IMR-90 (cell line): ENCODE measurements around the gene PPP1R1A. TPM values are rescaled to one million over a fixed set of nuclear protein-coding genes. Genes with fewer than 3 reads are reported as not detected.

Experiments used
- ATAC-seq: fragments of 200-7000 bp; cut with Tn5 transposase; 2 replicates; pipeline ENCODE4 v1.9.1; 2020; ENCODE audit warnings: low read depth, mild to moderate bottlenecking, moderate library complexity
- BruUV-seq: library from RNA; stranded (reverse); fragments of 400-500 nt; replicated peaks from 2 replicates; lab custom pipeline; 2021; lab: Mats Ljungman, UMichigan
- CTCF ChIA-PET: fragments of 300-600 bp; formaldehyde crosslinking; extraction: SDS; loops from one replicate; lab custom pipeline; 2021; ENCODE audit warnings: antibody characterized with exemption; lab: Yijun Ruan, JAX
- POLR2A ChIA-PET: fragments of 300-600 bp; sonication (Branson Sonifier 250); formaldehyde crosslinking; loops from one replicate; lab custom pipeline; 2022; ENCODE audit warnings: antibody characterized with exemption; ENCODE audit not compliant: unreplicated experiment; lab: Charles Lee
- DNase-seq: peaks from one replicate; pipeline ENCODE4 v3.0.0; 2013
- H2AFZ ChIP-seq: replicated peaks from 2 replicates; pipeline ENCODE3; 2013; ENCODE audit warnings: low read length, mild to moderate bottlenecking; ENCODE audit not compliant: poor library complexity
- H2AK5ac ChIP-seq: 2 replicates; pipeline ENCODE4 v1.6.1; 2013; ENCODE audit warnings: low read depth, low read length, inconsistent platforms
- H2AK9ac ChIP-seq: replicated peaks from 2 replicates; pipeline ENCODE3; 2013; ENCODE audit warnings: mild to moderate bottlenecking, low read depth, low read length, moderate library complexity; ENCODE audit not compliant: poor library complexity
- H2BK120ac ChIP-seq: 2 replicates; pipeline ENCODE4 v1.6.1; 2013; ENCODE audit warnings: low read depth, low read length, inconsistent platforms
- H2BK15ac ChIP-seq: 3 replicates; pipeline ENCODE4 v1.6.1; 2013; ENCODE audit warnings: low read depth, low read length, inconsistent platforms
- H2BK20ac ChIP-seq: 2 replicates; pipeline ENCODE4 v1.6.1; 2013; ENCODE audit warnings: low read depth, mild to moderate bottlenecking, inconsistent platforms, low read length, moderate library complexity
- H2BK5ac ChIP-seq: 2 replicates; pipeline ENCODE4 v1.6.1; 2013; ENCODE audit warnings: mild to moderate bottlenecking, low read depth, low read length, inconsistent platforms; ENCODE audit not compliant: poor library complexity, severe bottlenecking
- H3K14ac ChIP-seq: replicated peaks from 2 replicates; pipeline ENCODE4 v1.6.1; 2013; ENCODE audit warnings: low read depth, low read length, inconsistent platforms
- H3K18ac ChIP-seq: 2 replicates; pipeline ENCODE4 v1.6.1; 2013; ENCODE audit warnings: low read depth, low read length, control low read depth
- H3K23ac ChIP-seq: 2 replicates; pipeline ENCODE4 v1.6.1; 2013; ENCODE audit warnings: low read depth, low read length, inconsistent platforms
- H3K27ac ChIP-seq: 2 replicates; pipeline ENCODE4 v1.5.1; 2013; ENCODE audit warnings: mild to moderate bottlenecking, control low read depth, low read length; ENCODE audit not compliant: insufficient read depth
- H3K27me3 ChIP-seq: 2 replicates; pipeline ENCODE4 v1.6.1; 2013; ENCODE audit warnings: low read length; ENCODE audit not compliant: control insufficient read depth, insufficient read depth
- H3K36me3 ChIP-seq: 2 replicates; pipeline ENCODE4 v1.6.1; 2013; ENCODE audit warnings: low read length, mixed read lengths; ENCODE audit not compliant: control insufficient read depth, insufficient read depth
- H3K4ac ChIP-seq: 2 replicates; pipeline ENCODE4 v1.6.1; 2013; ENCODE audit warnings: low read depth, low read length, inconsistent platforms
- H3K4me1 ChIP-seq: 2 replicates; pipeline ENCODE4 v1.6.1; 2013; ENCODE audit warnings: low read length, mixed read lengths; ENCODE audit not compliant: control insufficient read depth, insufficient read depth
- H3K4me2 ChIP-seq: 2 replicates; pipeline ENCODE4 v1.6.1; 2013; ENCODE audit warnings: low read depth, mild to moderate bottlenecking, control low read depth, low read length, moderate library complexity
- H3K4me3 ChIP-seq: 2 replicates; pipeline ENCODE4 v1.5.1; 2013; ENCODE audit warnings: low read depth, mild to moderate bottlenecking, control low read depth, low read length, moderate library complexity; ENCODE audit not compliant: insufficient read depth
- H3K56ac ChIP-seq: 2 replicates; pipeline ENCODE4 v1.6.1; 2013; ENCODE audit warnings: low read length, inconsistent platforms; ENCODE audit not compliant: insufficient read depth; ENCODE audit errors: extremely low read depth
- H3K79me1 ChIP-seq, 2 experiments: 2 replicates each; pipeline ENCODE4 v1.6.1; 2013; ENCODE audit warnings: low read length in 2 of 2, inconsistent platforms in 1 of 2, low read depth in 1 of 2
- H3K9ac ChIP-seq: 2 replicates; pipeline ENCODE4 v1.6.1; 2013; ENCODE audit warnings: low read depth, low read length, control low read depth
- H3K9me1 ChIP-seq: 2 replicates; pipeline ENCODE4 v1.6.1; 2013; ENCODE audit warnings: low read length, inconsistent platforms; ENCODE audit not compliant: insufficient read depth
- H3K9me3 ChIP-seq: 2 replicates; pipeline ENCODE4 v1.6.1; 2013; ENCODE audit warnings: low read length; ENCODE audit not compliant: control insufficient read depth, insufficient read depth
- H4K20me1 ChIP-seq: 2 replicates; pipeline ENCODE4 v1.6.1; 2013; ENCODE audit warnings: low read length, inconsistent platforms; ENCODE audit not compliant: insufficient read depth
- H4K5ac ChIP-seq: 2 replicates; pipeline ENCODE4 v1.6.1; 2013; ENCODE audit warnings: mild to moderate bottlenecking, low read depth, low read length, control low read depth
- H4K8ac ChIP-seq, 2 experiments: 2 replicates each; pipeline ENCODE4 v1.6.1; 2013; ENCODE audit warnings: low read depth in 2 of 2, low read length in 2 of 2, control low read depth in 1 of 2, inconsistent platforms in 1 of 2
- H4K91ac ChIP-seq: 2 replicates; pipeline ENCODE4 v1.6.1; 2013; ENCODE audit warnings: low read depth, low read length, inconsistent platforms; ENCODE audit not compliant: insufficient read depth
- BHLHE40 ChIP-seq: fragments of 150-350 bp; IDR thresholded peaks from 2 replicates; pipeline ENCODE4 v1.6.1; 2016; ENCODE audit warnings: mild to moderate bottlenecking, low read depth, low read length
- CEBPB ChIP-seq: IDR thresholded peaks from 2 replicates; pipeline ENCODE4 v1.6.1; 2012; ENCODE audit warnings: low read depth, low read length, improper control_type of control experiment
- CHD1 ChIP-seq: IDR thresholded peaks from 2 replicates; pipeline ENCODE4 v1.6.1; 2012; ENCODE audit warnings: low read depth, low read length, improper control_type of control experiment
- MAFK ChIP-seq: IDR thresholded peaks from 2 replicates; pipeline ENCODE4 v1.6.1; 2012; ENCODE audit warnings: low read depth, low read length, improper control_type of control experiment
- MAZ ChIP-seq: IDR thresholded peaks from 2 replicates; pipeline ENCODE4 v1.6.1; 2012; ENCODE audit warnings: low read depth, mild to moderate bottlenecking, low read length, improper control_type of control experiment, moderate library complexity, borderline replicate concordance
- MXI1 ChIP-seq: IDR thresholded peaks from 2 replicates; pipeline ENCODE4 v1.6.1; 2012; ENCODE audit warnings: low read depth, mild to moderate bottlenecking, low read length, moderate library complexity, borderline replicate concordance
- NFE2L2 ChIP-seq: fragments of 150-350 bp; IDR thresholded peaks from 2 replicates; pipeline ENCODE4 v1.6.1; 2016; ENCODE audit warnings: low read depth, mild to moderate bottlenecking, low read length
- POLR2A ChIP-seq: IDR thresholded peaks from 2 replicates; pipeline ENCODE4 v1.6.1; 2012; ENCODE audit warnings: mild to moderate bottlenecking, low read depth, low read length
- RAD21 ChIP-seq: IDR thresholded peaks from 2 replicates; pipeline ENCODE4 v1.6.1; 2012; ENCODE audit warnings: low read length, improper control_type of control experiment
- RCOR1 ChIP-seq: IDR thresholded peaks from 2 replicates; pipeline ENCODE4 v1.6.1; 2012; ENCODE audit warnings: mild to moderate bottlenecking, low read length, improper control_type of control experiment; ENCODE audit not compliant: insufficient replicate concordance
- RFX5 ChIP-seq: IDR thresholded peaks from 2 replicates; pipeline ENCODE4 v1.8.0; 2012; ENCODE audit warnings: low read depth, mild to moderate bottlenecking, low read length, moderate library complexity
- SMC3 ChIP-seq: fragments of 150-350 bp; IDR thresholded peaks from 2 replicates; pipeline ENCODE4 v1.6.1; 2016; ENCODE audit warnings: low read depth, mild to moderate bottlenecking, antibody characterized with exemption, low read length, moderate library complexity
- WGBS, 2 experiments: methylation state at CpG; one replicate each; pipeline versions ENCODE4 v1.1.5 to v1.1.7; 2013; ENCODE audit warnings: missing lambda C conversion rate in 2 of 2; ENCODE audit not compliant: insufficient read length in 1 of 2; ENCODE audit errors: extremely low coverage in 2 of 2; 5-methylcytosine and 5-hydroxymethylcytosine counted together
- dilution Hi-C: fragments of 300-500 bp; cut with HindIII; formaldehyde crosslinking; loops from one replicate; pipeline ENCODE4 v1.14.3; 2018; ENCODE audit warnings: low sequenced_read_pairs; ENCODE audit not compliant: unreplicated experiment
- in situ Hi-C: fragments of 300-500 bp; cut with MboI; formaldehyde crosslinking; loops from 3 replicates; pipeline ENCODE4 v1.14.3; 2019; ENCODE audit warnings: low sequenced_read_pairs, inconsistent platforms, mixed read lengths
- intact Hi-C: fragments of 100-400 bp; cut with micrococcal nuclease; formaldehyde crosslinking; loops from 2 replicates; pipeline ENCODE4 v1.10.0; 2022
- polyA plus RNA-seq, 3 experiments: library from polyadenylated mRNA; depleted of rRNA; stranded (reverse); fragments of >200 nt; gene quantifications; 2 replicates each; pipeline ENCODE4 v1.2.3, GENCODE V29; 2012; ENCODE audit warnings: low replicate concordance in 1 of 3
- total RNA-seq: library from RNA; depleted of rRNA; stranded (reverse); fragments of >200 nt; gene quantifications from 2 replicates; pipeline ENCODE4 v1.2.3, GENCODE V29; 2012
- TF ChIP-seq, protein P1 (sequence below): fragments of 150-350 bp; IDR thresholded peaks from 2 replicates; pipeline ENCODE4 v1.6.1; 2017; ENCODE audit warnings: mild to moderate bottlenecking, antibody characterized with exemption, low read length, low read depth

Gene PPP1R1A
- total and polyA plus RNA-seq, 2 of the 4 experiments (the other 2 are of a cell fraction), result not detected

- no peak overlapping the region for H3K4ac ChIP-seq
- H4K91ac ChIP-seq, result no peak overlapping the region
- ChIA-PET POLR2A (no interaction called here), CTCF (no interaction called here)
- no peak overlapping the region for H2AK5ac ChIP-seq
- no peak overlapping the region for H2BK120ac ChIP-seq
- H3K27me3 ChIP-seq, result peaks cover 12% of the 10 kb centered on the region
- no peak overlapping the region for H3K14ac ChIP-seq
- H3K9me3 ChIP-seq, result no peaks in the 10 kb centered on the region
- H4K8ac ChIP-seq, result no peak overlapping the region
- no peak for DNase-seq
- H2AFZ ChIP-seq, result no peak overlapping the region
- no peaks in the 10 kb centered on the region for H3K4me1 ChIP-seq
- H3K4me2 ChIP-seq, result no peak overlapping the region
- H3K36me3 ChIP-seq, result no peaks in the 10 kb centered on the region
- no peaks in the 10 kb centered on the region for H3K79me1 ChIP-seq
- H2AK9ac ChIP-seq, result no peak overlapping the region
- H4K20me1 ChIP-seq, result no peaks in the 10 kb centered on the region
- dilution Hi-C loops (no loop called here), intact Hi-C loops (no loop called here), in situ Hi-C loops (no loop called here)
- H4K5ac ChIP-seq, result no peak overlapping the region
- no peak overlapping the region for H3K4me3 ChIP-seq
- no peak overlapping the region for H3K18ac ChIP-seq
- WGBS, 2 experiments, result no CpG with 5 or more reads among the region's 10 CpGs
- H3K23ac ChIP-seq, result no peak overlapping the region
- no peaks in the 10 kb centered on the region for H3K9me1 ChIP-seq
- no TSS peak for BruUV-seq
- no peak overlapping the region for H3K27ac ChIP-seq
- TF ChIP-seq MXI1 (no peak), SMC3 (no peak), POLR2A (no peak), CHD1 (no peak), NFE2L2 (no peak), RAD21 (no peak), RFX5 (no peak), MAFK (no peak), RCOR1 (no peak), MAZ (no peak), CEBPB (no peak), BHLHE40 (no peak)
- TF ChIP-seq, protein P1, sequence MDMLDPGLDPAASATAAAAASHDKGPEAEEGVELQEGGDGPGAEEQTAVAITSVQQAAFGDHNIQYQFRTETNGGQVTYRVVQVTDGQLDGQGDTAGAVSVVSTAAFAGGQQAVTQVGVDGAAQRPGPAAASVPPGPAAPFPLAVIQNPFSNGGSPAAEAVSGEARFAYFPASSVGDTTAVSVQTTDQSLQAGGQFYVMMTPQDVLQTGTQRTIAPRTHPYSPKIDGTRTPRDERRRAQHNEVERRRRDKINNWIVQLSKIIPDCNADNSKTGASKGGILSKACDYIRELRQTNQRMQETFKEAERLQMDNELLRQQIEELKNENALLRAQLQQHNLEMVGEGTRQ, result no peak
- no peak overlapping the region for H3K9ac ChIP-seq
- no peak overlapping the region for H2BK20ac ChIP-seq
- no peak overlapping the region for H2BK5ac ChIP-seq
- H3K56ac ChIP-seq, result no peak overlapping the region
- no peak overlapping the region for H2BK15ac ChIP-seq
- no peak for ATAC-seq
These were observed 23.0 kb downstream of the PPP1R1A start for GRCh38 chr12:54565310-54565985.
